Measurements from ENCODE around the gene RAD23B. TPM values are rescaled to one million over a fixed set of nuclear protein-coding genes. Genes with fewer than 3 reads are reported as not detected.

RAD23B gene
- total RNA-seq, 1 donor = 157 TPM

DNA sequence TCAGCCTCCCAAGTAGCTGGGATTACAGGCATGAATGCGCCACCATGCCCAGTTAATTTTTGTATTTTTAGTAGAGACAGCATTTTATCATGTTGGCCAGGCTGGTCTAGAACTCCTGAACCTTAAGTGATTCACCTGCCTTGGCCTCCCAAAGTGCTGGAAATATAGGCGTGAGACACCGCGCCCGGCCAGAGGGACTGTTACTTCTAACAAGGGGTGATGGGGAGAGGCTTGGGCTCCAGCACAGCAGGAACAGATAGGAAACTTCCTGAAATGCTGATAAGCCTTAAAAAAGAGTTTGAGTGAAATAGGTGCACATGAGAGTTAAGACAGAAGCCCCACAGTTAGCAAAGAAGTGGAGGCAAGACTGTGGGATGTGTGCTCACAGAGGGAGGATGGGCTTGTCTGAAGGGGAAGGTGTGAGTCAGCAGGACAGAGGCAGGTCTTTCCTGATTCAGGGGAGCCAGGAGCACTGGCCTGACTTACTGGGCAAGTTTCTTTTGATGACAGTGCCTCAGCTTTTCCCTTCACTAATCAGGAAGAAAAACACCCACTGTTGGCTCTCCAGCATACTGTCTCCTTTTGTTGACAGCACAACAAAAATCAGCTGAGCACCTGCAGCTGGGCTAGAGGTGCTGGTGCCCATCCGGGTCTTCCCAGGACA lies 68.4 kb downstream of the RAD23B start:
- Histone ChIP-seq H3K4me2 (ENCODE audit: insufficient read depth, low read length) (no peak overlapping the region), H4K20me1 (ENCODE audit: insufficient read depth, low read length) (peaks cover 2% of the 10 kb centered on the region), H3K4me3 (ENCODE audit: insufficient read depth, low read length) (no peak overlapping the region), H3K27me3 (ENCODE audit: insufficient read depth, low read length) (peaks cover 3% of the 10 kb centered on the region), H3K36me3 (ENCODE audit: insufficient read depth, low read length) (no peaks in the 10 kb centered on the region), H3K27ac (ENCODE audit: low read depth, low read length) (no peak overlapping the region), H3K9me3 (ENCODE audit: low read depth, low read length) (no peaks in the 10 kb centered on the region), H3K4me1 (ENCODE audit: insufficient read depth, low read length) (no peaks in the 10 kb centered on the region), H3K79me2 (ENCODE audit: insufficient read depth, low read length) (no peaks in the 10 kb centered on the region), H2AFZ (ENCODE audit: low read length) (no peak overlapping the region)
- no peak for DNase-seq (ENCODE audit: insufficient read length, low spot score, missing footprints)
- TF ChIP-seq, protein P1, sequence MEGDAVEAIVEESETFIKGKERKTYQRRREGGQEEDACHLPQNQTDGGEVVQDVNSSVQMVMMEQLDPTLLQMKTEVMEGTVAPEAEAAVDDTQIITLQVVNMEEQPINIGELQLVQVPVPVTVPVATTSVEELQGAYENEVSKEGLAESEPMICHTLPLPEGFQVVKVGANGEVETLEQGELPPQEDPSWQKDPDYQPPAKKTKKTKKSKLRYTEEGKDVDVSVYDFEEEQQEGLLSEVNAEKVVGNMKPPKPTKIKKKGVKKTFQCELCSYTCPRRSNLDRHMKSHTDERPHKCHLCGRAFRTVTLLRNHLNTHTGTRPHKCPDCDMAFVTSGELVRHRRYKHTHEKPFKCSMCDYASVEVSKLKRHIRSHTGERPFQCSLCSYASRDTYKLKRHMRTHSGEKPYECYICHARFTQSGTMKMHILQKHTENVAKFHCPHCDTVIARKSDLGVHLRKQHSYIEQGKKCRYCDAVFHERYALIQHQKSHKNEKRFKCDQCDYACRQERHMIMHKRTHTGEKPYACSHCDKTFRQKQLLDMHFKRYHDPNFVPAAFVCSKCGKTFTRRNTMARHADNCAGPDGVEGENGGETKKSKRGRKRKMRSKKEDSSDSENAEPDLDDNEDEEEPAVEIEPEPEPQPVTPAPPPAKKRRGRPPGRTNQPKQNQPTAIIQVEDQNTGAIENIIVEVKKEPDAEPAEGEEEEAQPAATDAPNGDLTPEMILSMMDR (IDR thresholded peaks at IDR 0.05; ENCODE audit: extremely low read depth, low read depth, low read length) = no peak

DNA sequence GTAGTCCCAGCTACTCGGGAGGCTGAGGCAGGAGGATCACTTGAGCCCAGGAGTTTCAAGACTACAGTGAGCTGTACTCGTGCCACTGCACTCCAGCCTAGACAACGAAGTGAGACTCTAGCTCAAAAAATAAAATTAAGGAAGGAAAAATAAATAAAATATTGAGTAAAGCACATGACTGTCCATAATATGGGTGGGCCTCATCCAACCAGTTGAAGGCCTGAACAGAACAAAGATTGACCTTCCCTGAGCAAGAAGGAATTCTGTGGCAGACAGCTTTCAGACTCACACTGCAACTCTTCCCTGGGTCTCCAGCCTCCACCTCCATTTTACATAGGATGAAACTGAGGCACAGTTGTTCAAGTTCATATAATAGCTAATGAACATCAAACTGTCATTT lies 72.3 kb downstream of the RAD23B start:
- no peak overlapping the region for H3K27ac ChIP-seq (ENCODE audit: low read depth, low read length)
- no peak overlapping the region for H2AFZ ChIP-seq (ENCODE audit: low read length)
- H3K27me3 ChIP-seq (ENCODE audit: insufficient read depth, low read length) = peaks cover 3% of the 10 kb centered on the region
- no peak for DNase-seq (ENCODE audit: insufficient read length, low spot score, missing footprints)
- H3K79me2 ChIP-seq (ENCODE audit: insufficient read depth, low read length) = no peaks in the 10 kb centered on the region
- no peaks in the 10 kb centered on the region for H3K9me3 ChIP-seq (ENCODE audit: low read depth, low read length)
- no peak overlapping the region for H3K4me2 ChIP-seq (ENCODE audit: insufficient read depth, low read length)
- TF ChIP-seq, protein P1 (IDR thresholded peaks at IDR 0.05; ENCODE audit: extremely low read depth, low read depth, low read length) = no peak
- H3K4me3 ChIP-seq (ENCODE audit: insufficient read depth, low read length) = no peak overlapping the region
- peaks cover 2% of the 10 kb centered on the region for H4K20me1 ChIP-seq (ENCODE audit: insufficient read depth, low read length)
- no peaks in the 10 kb centered on the region for H3K36me3 ChIP-seq (ENCODE audit: insufficient read depth, low read length)
- no peaks in the 10 kb centered on the region for H3K4me1 ChIP-seq (ENCODE audit: insufficient read depth, low read length)

DNA sequence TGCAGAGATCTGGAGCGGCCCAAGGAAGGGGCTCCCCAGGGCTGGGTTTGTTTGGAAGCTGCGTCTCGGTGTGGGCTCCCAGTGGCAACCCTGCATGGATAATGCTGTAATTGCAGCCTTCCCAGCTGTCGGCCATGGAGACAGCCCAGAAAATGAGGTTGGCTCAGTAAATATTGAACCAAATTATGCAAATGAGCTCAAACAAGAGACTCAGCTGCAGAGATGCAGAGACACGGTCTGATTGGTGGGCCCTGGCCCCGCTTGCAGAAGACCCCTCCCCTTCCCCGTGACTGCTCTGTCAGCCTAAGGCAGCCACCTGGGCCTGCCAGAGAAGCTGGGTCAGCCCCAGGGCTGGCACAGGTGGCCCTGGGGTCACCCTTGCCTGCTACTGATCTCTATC lies 75.9 kb downstream of the RAD23B start:
- no peak overlapping the region for H3K4me2 ChIP-seq (ENCODE audit: insufficient read depth, low read length)

DNA sequence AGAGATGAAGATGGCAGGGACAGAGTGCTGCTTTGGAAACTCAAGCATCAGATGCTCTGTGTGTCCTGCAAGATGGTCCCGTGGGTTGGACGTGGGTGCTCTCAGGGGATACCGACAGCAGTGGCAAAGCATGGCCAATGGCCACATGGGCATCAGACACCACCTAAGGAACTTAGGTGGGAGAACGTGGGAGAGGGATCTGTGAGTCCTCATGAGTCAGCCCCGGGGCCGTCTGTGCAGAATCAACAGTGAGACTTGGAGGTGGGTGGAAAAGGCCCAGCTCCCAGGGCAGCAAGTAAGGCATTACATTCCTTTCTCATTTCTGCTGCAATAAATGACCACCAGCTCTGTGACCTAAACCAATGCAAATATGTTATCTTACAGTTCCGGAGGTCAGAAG lies 77.0 kb downstream of the RAD23B start:
- DNase-seq (ENCODE audit: insufficient read length, low spot score, missing footprints) = no peak
- TF ChIP-seq, protein P1 (IDR thresholded peaks at IDR 0.05; ENCODE audit: extremely low read depth, low read depth, low read length) = no peak

More for the DNA sequence above, 75.9 kb downstream of the RAD23B start:
- H3K79me2 ChIP-seq (ENCODE audit: insufficient read depth, low read length) = no peaks in the 10 kb centered on the region
- no peaks in the 10 kb centered on the region for H3K9me3 ChIP-seq (ENCODE audit: low read depth, low read length)
- DNase-seq (ENCODE audit: insufficient read length, low spot score, missing footprints) = no peak
- no peak overlapping the region for H2AFZ ChIP-seq (ENCODE audit: low read length)
- H3K4me1 ChIP-seq (ENCODE audit: insufficient read depth, low read length) = no peaks in the 10 kb centered on the region
- no peak overlapping the region for H3K4me3 ChIP-seq (ENCODE audit: insufficient read depth, low read length)
- H3K27me3 ChIP-seq (ENCODE audit: insufficient read depth, low read length) = peaks cover 3% of the 10 kb centered on the region
- TF ChIP-seq, protein P1 (IDR thresholded peaks at IDR 0.05; ENCODE audit: extremely low read depth, low read depth, low read length) = no peak
- no peaks in the 10 kb centered on the region for H4K20me1 ChIP-seq (ENCODE audit: insufficient read depth, low read length)
- no peak overlapping the region for H3K27ac ChIP-seq (ENCODE audit: low read depth, low read length)
- no peaks in the 10 kb centered on the region for H3K36me3 ChIP-seq (ENCODE audit: insufficient read depth, low read length)

More for the DNA sequence above, 77.0 kb downstream of the RAD23B start:
- H3K79me2 ChIP-seq (ENCODE audit: insufficient read depth, low read length) = no peaks in the 10 kb centered on the region
- H3K36me3 ChIP-seq (ENCODE audit: insufficient read depth, low read length) = no peaks in the 10 kb centered on the region
- no peak overlapping the region for H3K4me3 ChIP-seq (ENCODE audit: insufficient read depth, low read length)
- H4K20me1 ChIP-seq (ENCODE audit: insufficient read depth, low read length) = no peaks in the 10 kb centered on the region
- no peak overlapping the region for H2AFZ ChIP-seq (ENCODE audit: low read length)
- H3K27me3 ChIP-seq (ENCODE audit: insufficient read depth, low read length) = no peaks in the 10 kb centered on the region
- H3K27ac ChIP-seq (ENCODE audit: low read depth, low read length) = no peak overlapping the region
- no peak overlapping the region for H3K4me2 ChIP-seq (ENCODE audit: insufficient read depth, low read length)
- H3K9me3 ChIP-seq (ENCODE audit: low read depth, low read length) = no peaks in the 10 kb centered on the region
- no peaks in the 10 kb centered on the region for H3K4me1 ChIP-seq (ENCODE audit: insufficient read depth, low read length)

Measured in osteoblast (primary cell).